HUES48 (cell line): ENCODE results near the gene FILIP1.

ENCODE experiments used
- H3K27ac ChIP-seq: one replicate; pipeline ENCODE4 v1.7.0; 2013; ENCODE audit warnings: low read depth, low read length, inconsistent platforms
- H3K27me3 ChIP-seq: 2 replicates; pipeline ENCODE4 v1.6.1; 2013; ENCODE audit warnings: mild to moderate bottlenecking, low read length; ENCODE audit not compliant: control insufficient read depth, insufficient read depth
- H3K36me3 ChIP-seq: 2 replicates; pipeline ENCODE4 v1.6.1; 2013; ENCODE audit warnings: low read length; ENCODE audit not compliant: control insufficient read depth, insufficient read depth
- H3K4me1 ChIP-seq: 2 replicates; pipeline ENCODE4 v1.6.1; 2013; ENCODE audit warnings: mild to moderate bottlenecking, low read length; ENCODE audit not compliant: control insufficient read depth, insufficient read depth
- H3K4me3 ChIP-seq: 2 replicates; pipeline ENCODE4 v1.5.1; 2013; ENCODE audit warnings: mild to moderate bottlenecking, low read depth, low read length
- H3K9ac ChIP-seq: 2 replicates; pipeline ENCODE4 v1.6.1; 2013; ENCODE audit warnings: mild to moderate bottlenecking, low read depth, low read length, moderate library complexity
- H3K9me3 ChIP-seq: 2 replicates; pipeline ENCODE4 v1.6.1; 2013; ENCODE audit warnings: low read length; ENCODE audit not compliant: control insufficient read depth, insufficient read depth

The FILIP1 gene

GRCh38 chr6:75384116-75384515, 109.5 kb downstream of the FILIP1 start:
- H3K27me3 ChIP-seq: no peaks in the 10 kb centered on the region
- H3K27ac ChIP-seq: no peak overlapping the region
- H3K36me3 ChIP-seq: no peaks in the 10 kb centered on the region
- H3K4me3 ChIP-seq: no peak overlapping the region
- no peaks in the 10 kb centered on the region for H3K9me3 ChIP-seq
- H3K4me1 ChIP-seq: peaks cover 14% of the 10 kb centered on the region
- no peak overlapping the region for H3K9ac ChIP-seq

DNA sequence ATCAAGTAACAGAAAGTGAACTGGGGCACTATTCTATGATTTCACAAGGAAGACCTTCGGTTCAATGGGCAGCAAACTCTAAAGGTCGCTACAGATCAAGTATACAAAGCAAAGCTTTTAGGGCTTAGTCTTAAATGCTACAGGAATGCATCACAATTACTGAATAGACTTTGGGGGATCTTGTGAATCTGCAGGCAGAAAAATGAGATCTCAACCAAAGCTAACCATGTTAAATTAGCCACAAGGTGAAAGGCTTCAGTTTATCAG, 111.0 kb downstream of the FILIP1 start:
- Histone ChIP-seq H3K27ac (peak overlapping the region; percentile 8), H3K9ac (no peak overlapping the region), H3K9me3 (no peaks in the 10 kb centered on the region), H3K27me3 (no peaks in the 10 kb centered on the region), H3K4me3 (no peak overlapping the region), H3K36me3 (no peaks in the 10 kb centered on the region), H3K4me1 (peaks cover 23% of the 10 kb centered on the region)

DNA sequence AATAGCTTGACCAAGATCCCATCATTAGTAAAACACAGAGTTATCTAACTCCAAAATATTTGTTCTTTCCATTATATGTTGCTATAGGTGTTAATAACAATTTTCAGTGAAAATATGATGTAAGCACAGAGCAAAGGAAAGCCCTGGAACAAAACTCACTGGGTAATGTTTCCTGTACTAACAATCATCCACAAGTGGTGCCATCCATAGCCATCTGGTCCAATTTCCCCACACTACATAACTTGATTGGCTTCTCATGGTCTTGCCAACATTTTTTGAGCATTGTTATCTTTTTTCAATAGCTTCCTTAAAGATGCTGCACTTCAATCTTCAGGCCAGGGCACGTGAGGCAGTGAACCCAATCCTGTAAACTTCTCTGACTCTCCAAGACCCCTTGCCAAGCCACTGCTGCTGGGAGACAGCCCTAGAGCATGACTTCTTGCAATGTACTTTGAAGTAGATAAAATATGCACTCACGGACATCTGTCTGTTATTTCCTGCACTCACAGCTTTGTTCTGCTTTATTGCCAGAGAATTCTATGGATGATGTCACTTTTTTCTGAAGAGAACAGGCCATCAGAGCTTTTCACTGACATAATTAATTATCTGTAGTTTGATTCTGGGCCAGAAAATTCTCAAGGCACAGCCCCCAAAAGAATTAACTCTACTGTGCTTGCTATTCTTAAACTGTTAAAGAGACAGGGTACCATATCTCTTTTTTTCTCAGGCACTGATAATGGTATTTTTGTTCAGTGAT, 111.5 kb downstream of the FILIP1 start:
- H3K4me3 ChIP-seq: no peak overlapping the region
- no peaks in the 10 kb centered on the region for H3K9me3 ChIP-seq
- H3K27ac ChIP-seq: peak overlapping the region; percentile 8
- no peak overlapping the region for H3K9ac ChIP-seq
- H3K36me3 ChIP-seq: no peaks in the 10 kb centered on the region
- H3K4me1 ChIP-seq: peaks cover 28% of the 10 kb centered on the region
- H3K27me3 ChIP-seq: no peaks in the 10 kb centered on the region

GRCh38 chr6:75379536-75379935, 114.1 kb downstream of the FILIP1 start:
- Histone ChIP-seq H3K27ac (no peak overlapping the region), H3K9ac (no peak overlapping the region), H3K36me3 (no peaks in the 10 kb centered on the region), H3K9me3 (no peaks in the 10 kb centered on the region), H3K4me1 (peaks cover 53% of the 10 kb centered on the region), H3K27me3 (no peaks in the 10 kb centered on the region), H3K4me3 (no peak overlapping the region)

GRCh38 chr6:75378101-75378500, 115.5 kb downstream of the FILIP1 start:
- no peak overlapping the region for H3K9ac ChIP-seq
- H3K36me3 ChIP-seq: no peaks in the 10 kb centered on the region
- H3K9me3 ChIP-seq: no peaks in the 10 kb centered on the region
- no peak overlapping the region for H3K4me3 ChIP-seq
- H3K4me1 ChIP-seq: peaks cover 52% of the 10 kb centered on the region
- no peaks in the 10 kb centered on the region for H3K27me3 ChIP-seq
- no peak overlapping the region for H3K27ac ChIP-seq

DNA sequence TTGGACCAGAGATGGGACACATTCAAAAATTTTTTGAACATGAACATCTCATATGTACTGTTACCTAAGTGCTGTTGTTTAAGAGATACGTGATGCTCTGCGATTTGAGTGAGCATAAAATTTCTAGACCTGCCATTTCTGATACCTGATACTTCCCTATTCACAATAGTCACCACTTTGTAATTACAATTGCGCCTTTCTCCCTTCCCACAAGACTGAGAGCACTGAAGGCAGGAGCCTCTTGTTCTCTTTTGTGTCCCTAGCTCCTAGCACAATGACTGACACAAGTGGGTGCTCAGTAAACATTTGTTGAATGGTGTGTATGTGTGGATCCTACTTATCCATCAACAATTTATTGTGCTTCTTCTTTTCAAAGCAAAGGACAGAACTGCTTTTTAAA, 116.2 kb downstream of the FILIP1 start:
- H3K9ac ChIP-seq: no peak overlapping the region
- no peak overlapping the region; the same call in 1 of the 2 replicates for H3K4me3 ChIP-seq
- no peaks in the 10 kb centered on the region for H3K36me3 ChIP-seq
- H3K27ac ChIP-seq: no peak overlapping the region
- peaks cover 45% of the 10 kb centered on the region for H3K4me1 ChIP-seq
- H3K27me3 ChIP-seq: no peaks in the 10 kb centered on the region
- no peaks in the 10 kb centered on the region for H3K9me3 ChIP-seq

GRCh38 chr6:75376347-75377024, 117.1 kb downstream of the FILIP1 start:
- no peaks in the 10 kb centered on the region for H3K9me3 ChIP-seq
- no peaks in the 10 kb centered on the region for H3K36me3 ChIP-seq
- H3K27ac ChIP-seq: peak overlapping the region; percentile 63
- H3K4me3 ChIP-seq: no peak overlapping the region
- no peaks in the 10 kb centered on the region for H3K27me3 ChIP-seq
- no peak overlapping the region for H3K9ac ChIP-seq
- peaks cover 40% of the 10 kb centered on the region for H3K4me1 ChIP-seq

DNA sequence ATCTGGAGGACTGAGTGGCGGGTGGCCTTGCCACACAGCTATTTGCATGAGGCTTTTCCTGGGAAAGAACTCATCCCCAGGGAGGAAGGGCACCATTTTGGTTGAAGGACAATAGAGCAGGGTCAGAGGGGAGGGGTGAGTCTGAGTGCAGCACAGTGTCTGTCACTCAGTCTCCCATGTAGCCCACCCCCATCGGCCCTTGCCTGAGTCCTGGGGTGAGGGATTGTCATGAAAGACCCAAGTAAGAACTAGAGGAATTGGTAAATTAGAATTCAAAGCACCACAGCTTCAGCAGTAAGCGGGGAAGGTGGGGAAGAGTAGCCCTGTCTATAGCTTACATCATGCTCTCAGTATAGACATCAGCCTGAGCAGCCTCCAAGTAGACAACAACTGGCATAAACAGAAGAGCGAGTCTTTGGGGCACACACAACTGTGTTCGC, 118.6 kb downstream of the FILIP1 start:
- Histone ChIP-seq H3K4me3 (no peak overlapping the region), H3K9me3 (no peaks in the 10 kb centered on the region), H3K36me3 (no peaks in the 10 kb centered on the region), H3K4me1 (peaks cover 42% of the 10 kb centered on the region), H3K27me3 (no peaks in the 10 kb centered on the region), H3K9ac (no peak overlapping the region), H3K27ac (peak overlapping the region; percentile 61)

DNA sequence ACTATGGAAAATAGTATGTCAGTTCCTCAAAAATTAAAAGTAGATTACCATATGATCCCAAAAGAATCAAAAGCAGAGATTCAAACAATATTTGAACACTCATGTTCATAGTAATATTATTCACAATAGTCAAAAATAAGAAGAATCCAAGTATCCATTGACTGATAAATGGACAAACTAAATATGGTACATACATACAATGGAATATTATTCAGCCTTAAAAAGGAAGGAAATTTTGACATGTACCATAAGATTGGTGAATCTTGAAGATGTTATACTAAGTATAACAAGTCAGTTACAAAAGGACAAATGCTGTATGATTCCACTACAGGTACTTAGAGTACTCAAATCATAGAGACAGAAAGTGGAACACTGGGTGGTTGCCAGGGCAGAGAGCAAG, 120.7 kb downstream of the FILIP1 start:
- no peak overlapping the region for H3K27ac ChIP-seq
- H3K4me3 ChIP-seq: no peak overlapping the region
- no peak overlapping the region for H3K9ac ChIP-seq
- no peaks in the 10 kb centered on the region for H3K9me3 ChIP-seq
- no peaks in the 10 kb centered on the region for H3K27me3 ChIP-seq
- peaks cover 43% of the 10 kb centered on the region for H3K4me1 ChIP-seq
- H3K36me3 ChIP-seq: no peaks in the 10 kb centered on the region

DNA sequence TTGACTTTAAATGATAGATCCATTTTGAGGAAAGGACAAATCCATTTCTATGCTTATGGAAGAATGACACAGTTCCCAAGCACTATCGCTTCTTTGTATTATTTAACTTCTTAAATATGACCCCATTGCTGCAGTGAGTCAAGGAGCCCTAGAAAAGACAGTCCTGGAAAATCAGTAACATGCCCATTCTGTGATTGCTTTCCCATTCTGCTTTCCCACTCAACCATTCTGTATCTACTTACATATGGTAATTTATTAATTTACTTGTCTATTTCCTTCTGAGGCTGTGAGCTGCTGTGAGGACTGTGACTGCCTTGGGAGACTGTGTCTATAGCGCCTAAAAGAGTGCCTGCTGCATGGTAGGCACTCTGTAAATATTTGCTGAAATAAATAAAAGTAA, 123.6 kb downstream of the FILIP1 start:
- Histone ChIP-seq H3K4me3 (no peak overlapping the region), H3K27ac (no peak overlapping the region), H3K4me1 (peaks cover 14% of the 10 kb centered on the region), H3K9me3 (no peaks in the 10 kb centered on the region), H3K36me3 (no peaks in the 10 kb centered on the region), H3K27me3 (no peaks in the 10 kb centered on the region), H3K9ac (no peak overlapping the region)

DNA sequence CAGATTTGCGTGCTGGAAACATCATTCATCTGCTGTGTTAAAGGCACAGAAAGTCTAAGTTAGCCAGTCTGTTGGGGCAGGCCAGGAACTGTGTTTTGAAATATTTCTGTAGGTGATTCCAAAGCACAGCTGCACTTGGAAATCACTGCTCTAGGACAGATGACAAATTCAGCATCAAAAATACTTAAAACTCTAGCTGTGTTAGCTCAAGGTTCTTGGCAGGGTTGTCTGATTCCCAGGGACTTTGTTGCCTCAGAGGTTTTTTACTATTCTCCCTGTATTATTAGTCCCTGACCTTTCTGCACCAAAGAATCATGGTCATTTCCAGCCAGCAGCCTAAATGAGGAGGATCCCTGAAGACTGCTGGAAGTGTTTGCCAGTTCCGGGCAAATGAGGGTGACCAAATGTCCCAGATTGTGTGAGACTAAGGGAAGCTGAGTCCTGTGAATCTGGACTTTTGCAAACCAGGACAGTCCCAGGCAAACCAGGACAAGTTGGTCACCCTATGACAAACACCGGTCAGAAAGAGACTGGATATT, 124.7 kb downstream of the FILIP1 start:
- Histone ChIP-seq H3K27me3 (no peaks in the 10 kb centered on the region), H3K4me3 (no peak overlapping the region), H3K9me3 (no peaks in the 10 kb centered on the region), H3K27ac (no peak overlapping the region), H3K9ac (no peak overlapping the region), H3K4me1 (peaks cover 9% of the 10 kb centered on the region), H3K36me3 (no peaks in the 10 kb centered on the region)
